Transverse colon (tissue), 4 donors: Measurements from ENCODE around the gene GLCE.
A peak's percentile ranks its signal among the peaks of the same experiment; 100 is the strongest.

ENCODE experiments used
- POLR2AphosphoS5 ChIP-seq, 3 donors: sonication (generic); formaldehyde crosslinking; IDR thresholded peaks; one replicate each; pipeline ENCODE4 v1.6.1; 2016; ENCODE audit warnings: antibody characterized with exemption in 3 of 3
- TF ChIP-seq, protein P1 (sequence below), 5 experiments: fragments of 200-600 bp in 3 of 5; fragments of 450-650 bp in 2 of 5; sonication (generic) in 3 of 5; IDR thresholded peaks; 1 replicate in 2 of 5; 2 replicates in 3 of 5; pipeline ENCODE4 v1.5.1; 2016 to 2017; ENCODE audit warnings: antibody characterized with exemption in 5 of 5, inconsistent platforms in 3 of 5, mild to moderate bottlenecking in 2 of 5, moderate library complexity in 1 of 5

DNA sequence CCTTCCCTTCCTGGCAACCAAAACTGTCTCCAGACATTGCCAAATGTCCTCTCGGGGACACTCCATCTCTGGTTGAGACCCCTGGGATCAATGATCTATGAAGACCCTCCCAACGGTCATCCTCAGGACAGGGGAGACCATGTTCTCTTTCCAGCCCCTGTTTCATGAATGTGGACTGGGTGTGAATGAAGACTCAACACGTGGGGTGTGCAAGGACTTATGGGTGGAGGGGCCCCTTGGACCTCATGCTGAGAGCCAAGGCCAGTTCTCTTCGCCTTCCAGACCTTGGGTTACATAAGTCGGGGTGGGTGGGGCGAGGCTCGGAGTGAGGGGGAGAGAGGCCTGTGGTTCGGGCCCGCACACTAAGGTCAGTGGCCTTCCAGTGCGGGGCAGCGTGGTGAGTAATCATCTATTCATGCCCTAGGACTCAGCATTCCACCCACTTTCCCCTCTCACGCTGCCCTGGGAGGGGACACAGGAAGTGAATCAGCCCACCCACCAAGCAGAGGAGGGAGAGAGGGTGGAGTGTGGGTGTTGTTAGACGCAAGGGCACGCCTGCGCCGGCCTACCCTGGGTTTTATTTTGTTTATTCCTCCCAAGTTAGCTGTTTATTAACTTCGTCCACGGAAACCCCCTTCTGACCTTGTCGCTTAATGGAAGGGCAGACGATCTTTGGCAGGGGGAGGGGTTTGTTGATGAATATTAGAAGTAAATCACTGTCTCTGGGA lies 144.9 kb downstream of the GLCE start:
- TF ChIP-seq, protein P1, sequence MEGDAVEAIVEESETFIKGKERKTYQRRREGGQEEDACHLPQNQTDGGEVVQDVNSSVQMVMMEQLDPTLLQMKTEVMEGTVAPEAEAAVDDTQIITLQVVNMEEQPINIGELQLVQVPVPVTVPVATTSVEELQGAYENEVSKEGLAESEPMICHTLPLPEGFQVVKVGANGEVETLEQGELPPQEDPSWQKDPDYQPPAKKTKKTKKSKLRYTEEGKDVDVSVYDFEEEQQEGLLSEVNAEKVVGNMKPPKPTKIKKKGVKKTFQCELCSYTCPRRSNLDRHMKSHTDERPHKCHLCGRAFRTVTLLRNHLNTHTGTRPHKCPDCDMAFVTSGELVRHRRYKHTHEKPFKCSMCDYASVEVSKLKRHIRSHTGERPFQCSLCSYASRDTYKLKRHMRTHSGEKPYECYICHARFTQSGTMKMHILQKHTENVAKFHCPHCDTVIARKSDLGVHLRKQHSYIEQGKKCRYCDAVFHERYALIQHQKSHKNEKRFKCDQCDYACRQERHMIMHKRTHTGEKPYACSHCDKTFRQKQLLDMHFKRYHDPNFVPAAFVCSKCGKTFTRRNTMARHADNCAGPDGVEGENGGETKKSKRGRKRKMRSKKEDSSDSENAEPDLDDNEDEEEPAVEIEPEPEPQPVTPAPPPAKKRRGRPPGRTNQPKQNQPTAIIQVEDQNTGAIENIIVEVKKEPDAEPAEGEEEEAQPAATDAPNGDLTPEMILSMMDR (IDR thresholded peaks at IDR 0.05): no peak
- peak in 1 of 3 donors; percentile 23 for TF ChIP-seq POLR2AphosphoS5 (IDR thresholded peaks at IDR 0.05)
